Psoas muscle (tissue), 8 donors: ENCODE data around the gene CFAP92. TPM values are rescaled to one million over a fixed set of nuclear protein-coding genes. Genes with fewer than 3 reads are reported as not detected.
"Not testable (repeated sequence)": the region's sequence is repeated elsewhere in the genome, so short reads cannot be mapped to it uniquely, and the experiment has no call there.

ENCODE experiments used
- ATAC-seq, 4 donors: fragments of 200-7000 bp; cut with Tn5 transposase; one replicate each; pipeline ENCODE4 v1.9.1; 2020; ENCODE audit warnings: moderate library complexity in 3 of 4, mild to moderate bottlenecking in 2 of 4
- DNase-seq, 2 donors: peaks; one replicate each; pipeline ENCODE4 v3.0.0-alpha.2; 2020
- H3K27ac ChIP-seq: fragments of 200-600 bp; one replicate; pipeline ENCODE4 v1.8.0; 2022
- H3K27me3 ChIP-seq, 3 donors: fragments of 200-600 bp in 1 of 3; one replicate each; pipeline versions ENCODE4 v1.6.1 to v1.8.0; 2013 to 2022; ENCODE audit warnings: low read length in 2 of 3, mild to moderate bottlenecking in 2 of 3, moderate library complexity in 1 of 3; ENCODE audit not compliant: insufficient read depth in 3 of 3
- H3K36me3 ChIP-seq, 2 donors: fragments of 200-600 bp in 1 of 2; one replicate each; pipeline versions ENCODE4 v1.6.1 to v1.8.0; 2013 to 2022; ENCODE audit warnings: low read depth in 1 of 2, mild to moderate bottlenecking in 1 of 2, moderate library complexity in 1 of 2; ENCODE audit not compliant: insufficient read depth in 1 of 2
- H3K4me1 ChIP-seq: fragments of 200-600 bp; one replicate; pipeline ENCODE4 v1.8.0; 2022
- H3K4me3 ChIP-seq: fragments of 200-600 bp; one replicate; pipeline ENCODE4 v1.8.0; 2022; ENCODE audit warnings: mild to moderate bottlenecking
- H3K9me3 ChIP-seq: fragments of 200-600 bp; one replicate; pipeline ENCODE4 v1.8.0; 2022
- CTCF ChIP-seq: fragments of 200-600 bp; IDR thresholded peaks from one replicate; pipeline ENCODE4 v1.8.0; 2022; ENCODE audit warnings: antibody characterized with exemption
- WGBS, 3 donors: extraction: QIAGEN DNeasy Blood & Tissue Kit; methylation state at CpG; one replicate each; pipeline versions ENCODE4 v1.1.6 to v1.1.7; 2013; 5-methylcytosine and 5-hydroxymethylcytosine counted together
- intact Hi-C, 2 donors: fragments of 100-400 bp; cut with DNase I; formaldehyde crosslinking; loops; one replicate each; pipeline versions ENCODE4 v1.11.0 to v1.14.2; 2022
- polyA plus RNA-seq, 3 donors: library from polyadenylated mRNA; stranded (reverse); fragments of 200-250 nt; gene quantifications; one replicate each; pipeline ENCODE4 v1.2.3, GENCODE V29; 2013
- total RNA-seq, 4 donors: library from RNA; stranded (reverse); fragmentation: NEBNext Ultra II Directional in 2 of 4; extraction: Animal tissue kit (Norgen Biotek cat#: 25700) in 2 of 4; gene quantifications; one replicate each; pipeline versions ENCODE4 v1.2.1 to v1.2.4, GENCODE V29; 2021 to 2023
- donor health status: healthy with polysubstance abuse.
- donor health status: DM: no; HTN: no; CAD: no; lungs with moderate emphysema.
- donor health status: Bipolar disorder and iron deficiency.
- donor health status: healthy.
- donor health status: DM: yes; HTN: yes; CAD: no.
- donor health status: DM: no; HTN: no; CAD: no.
- donor health status: DM: no; HTN: no; CAD: no.
- donor health status: DM: yes; HTN: yes; CAD: no.

Gene CFAP92
- total and polyA plus RNA-seq, 7 donors = 0.07 to 0.86 (median 0.15) TPM

- no peak for TF ChIP-seq CTCF
- Histone ChIP-seq H3K9me3 (no peaks in the 10 kb centered on the region), H3K4me3 (no peak overlapping the region), H3K27ac (no peak overlapping the region), H3K4me1 (peaks cover 7% of the 10 kb centered on the region), H3K36me3 (no peaks in the 10 kb centered on the region), H3K27me3 (no peaks in the 10 kb centered on the region)
- intact Hi-C loops = no loop called here
- 92 to 96% (median 93%) methylated on average over 8 of the region's 8 CpGs for WGBS, 3 donors
- ATAC-seq (no peak), DNase-seq (no peak)
Measured at GRCh38 chr3:128872744-128873143, 121.1 kb downstream of the CFAP92 start.

- intact Hi-C loops = no loop called here
- Histone ChIP-seq H3K36me3 (no peaks in the 10 kb centered on the region), H3K27me3 (no peaks in the 10 kb centered on the region), H3K9me3 (no peaks in the 10 kb centered on the region), H3K4me1 (peaks cover 6% of the 10 kb centered on the region), H3K27ac (no peak overlapping the region), H3K4me3 (no peak overlapping the region)
- TF ChIP-seq CTCF = no peak
- WGBS, 3 donors = 91 to 93% (median 92%) methylated on average over 4 of the region's 4 CpGs
- no peak for ATAC-seq
- no peak for DNase-seq
Measured at GRCh38 chr3:128872282-128872681, 121.6 kb downstream of the CFAP92 start.

GRCh38 chr3:128870347-128870746 is 123.5 kb downstream of the CFAP92 start:
- 92 to 95% (median 95%) methylated on average over 4 of the region's 4 CpGs for WGBS, 3 donors

GRCh38 chr3:128867200-128868125 is 126.4 kb downstream of the CFAP92 start:
- H3K4me3 ChIP-seq = no peak overlapping the region
- TF ChIP-seq CTCF = no peak
- no peaks in the 10 kb centered on the region for H3K27me3 ChIP-seq
- WGBS, 3 donors = 83 to 88% (median 84%) methylated on average over 4 of the region's 4 CpGs
- no peak overlapping the region for H3K27ac ChIP-seq
- no peak for ATAC-seq
- DNase-seq = no peak
- no peaks in the 10 kb centered on the region for H3K9me3 ChIP-seq
- intact Hi-C loops = no loop called here
- H3K4me1 ChIP-seq = no peaks in the 10 kb centered on the region
- no peaks in the 10 kb centered on the region for H3K36me3 ChIP-seq

More at GRCh38 chr3:128870347-128870746, 123.5 kb downstream of the CFAP92 start:
- peaks cover 6% of the 10 kb centered on the region for H3K4me1 ChIP-seq
- intact Hi-C loops = no loop called here
- ATAC-seq = no peak
- no peak for TF ChIP-seq CTCF
- DNase-seq = no peak
- no peak overlapping the region for H3K27ac ChIP-seq
- no peaks in the 10 kb centered on the region for H3K36me3 ChIP-seq
- no peaks in the 10 kb centered on the region for H3K27me3 ChIP-seq
- no peaks in the 10 kb centered on the region for H3K9me3 ChIP-seq
- no peak overlapping the region for H3K4me3 ChIP-seq

- H3K4me3 ChIP-seq, intact Hi-C loops, H3K27ac ChIP-seq, H3K9me3 ChIP-seq, H3K36me3 ChIP-seq, H3K27me3 ChIP-seq, H3K4me1 ChIP-seq: not testable (repeated sequence)
- peak; percentile 39 to 71 for DNase-seq
- ATAC-seq = peak in 3 of 4 donors; percentile 39 to 49 (median 41)
- WGBS, 3 donors = 43 to 45% (median 43%) methylated on average over 21 to 22 of the region's 25 CpGs
Measured at GRCh38 chr3:128864849-128865804, 128.7 kb downstream of the CFAP92 start.
